Measurements from ENCODE around the gene IMMP2L.

IMMP2L gene

DNA sequence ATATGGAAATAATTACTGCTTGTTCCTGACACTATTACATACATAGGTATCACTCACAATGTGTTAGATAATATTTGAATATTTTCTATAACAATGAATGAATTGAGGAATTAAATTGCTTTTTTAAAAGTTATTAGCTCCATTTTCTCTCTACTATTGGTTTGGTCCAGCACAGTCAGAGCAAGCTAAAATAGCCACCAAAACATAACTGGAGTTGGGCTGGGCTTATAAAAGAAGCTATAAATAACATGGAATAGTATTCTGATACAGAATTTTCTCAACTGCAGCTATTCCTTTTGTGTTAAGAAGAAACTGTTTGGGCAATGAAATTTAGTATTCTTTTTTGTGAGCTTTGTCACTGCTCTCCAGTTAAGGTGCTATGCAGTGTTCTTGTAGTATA, 614.0 kb downstream of the IMMP2L start:
- no peaks in the 10 kb centered on the region for H3K4me1 ChIP-seq (ENCODE audit: insufficient read depth, low read length)
- H3K9ac ChIP-seq (ENCODE audit: low read depth, low read length) = no peak overlapping the region
- H3K9me3 ChIP-seq (ENCODE audit: insufficient read depth, low read length, severe bottlenecking) = no peaks in the 10 kb centered on the region
- no peak overlapping the region for H3K4me3 ChIP-seq (ENCODE audit: low read depth in 1 of 2, low read length in 2 of 2)
- DNase-seq = no peak
- no peaks in the 10 kb centered on the region for H3K79me2 ChIP-seq (ENCODE audit: insufficient read depth, low read length)
- ATAC-seq (ENCODE audit: insufficient read depth, low read depth) = no peak
- H3K27me3 ChIP-seq (ENCODE audit: insufficient read depth, low read length, poor library complexity) = no peaks in the 10 kb centered on the region
- H3K27ac ChIP-seq (ENCODE audit: low read length) = no peak overlapping the region
- no peak overlapping the region for H2AFZ ChIP-seq (ENCODE audit: low read depth, low read length)
- TF ChIP-seq, protein P1, sequence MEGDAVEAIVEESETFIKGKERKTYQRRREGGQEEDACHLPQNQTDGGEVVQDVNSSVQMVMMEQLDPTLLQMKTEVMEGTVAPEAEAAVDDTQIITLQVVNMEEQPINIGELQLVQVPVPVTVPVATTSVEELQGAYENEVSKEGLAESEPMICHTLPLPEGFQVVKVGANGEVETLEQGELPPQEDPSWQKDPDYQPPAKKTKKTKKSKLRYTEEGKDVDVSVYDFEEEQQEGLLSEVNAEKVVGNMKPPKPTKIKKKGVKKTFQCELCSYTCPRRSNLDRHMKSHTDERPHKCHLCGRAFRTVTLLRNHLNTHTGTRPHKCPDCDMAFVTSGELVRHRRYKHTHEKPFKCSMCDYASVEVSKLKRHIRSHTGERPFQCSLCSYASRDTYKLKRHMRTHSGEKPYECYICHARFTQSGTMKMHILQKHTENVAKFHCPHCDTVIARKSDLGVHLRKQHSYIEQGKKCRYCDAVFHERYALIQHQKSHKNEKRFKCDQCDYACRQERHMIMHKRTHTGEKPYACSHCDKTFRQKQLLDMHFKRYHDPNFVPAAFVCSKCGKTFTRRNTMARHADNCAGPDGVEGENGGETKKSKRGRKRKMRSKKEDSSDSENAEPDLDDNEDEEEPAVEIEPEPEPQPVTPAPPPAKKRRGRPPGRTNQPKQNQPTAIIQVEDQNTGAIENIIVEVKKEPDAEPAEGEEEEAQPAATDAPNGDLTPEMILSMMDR (IDR thresholded peaks at IDR 0.05; ENCODE audit: borderline replicate concordance, extremely low read depth, low read length, poor library complexity, severe bottlenecking) = no peak
- no peak for TF ChIP-seq EZH2 (IDR thresholded peaks at IDR 0.05; ENCODE audit: borderline replicate concordance, low read depth, low read length, severe bottlenecking)
- H3K36me3 ChIP-seq (ENCODE audit: insufficient read depth, low read length) = no peaks in the 10 kb centered on the region
- H4K20me1 ChIP-seq (ENCODE audit: insufficient read depth, low read length) = no peaks in the 10 kb centered on the region
- no peak overlapping the region for H3K4me2 ChIP-seq (ENCODE audit: insufficient read depth, low read length)

DNA sequence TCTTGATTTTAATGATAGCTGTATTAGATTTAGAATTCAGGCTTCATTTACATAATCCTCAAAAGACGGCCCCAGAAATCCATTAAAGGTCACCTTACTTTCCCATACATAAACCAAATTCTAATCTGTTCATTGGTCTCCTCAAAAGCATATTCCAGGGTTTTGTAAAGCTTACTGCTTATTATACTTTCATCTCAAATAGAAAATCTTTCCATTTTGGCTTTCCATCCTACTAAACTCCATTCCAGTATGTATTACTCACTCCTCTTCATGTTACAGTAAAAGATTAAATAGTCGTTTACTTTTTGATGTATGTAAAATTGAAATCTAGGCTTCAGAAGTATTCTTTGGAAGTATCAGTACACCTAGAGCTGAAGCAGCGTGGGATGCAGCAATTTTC, 614.9 kb downstream of the IMMP2L start:
- Histone ChIP-seq H3K4me1 (ENCODE audit: insufficient read depth, low read length) (no peaks in the 10 kb centered on the region), H4K20me1 (ENCODE audit: insufficient read depth, low read length) (no peaks in the 10 kb centered on the region), H3K79me2 (ENCODE audit: insufficient read depth, low read length) (no peaks in the 10 kb centered on the region), H3K4me3 (ENCODE audit: low read depth in 1 of 2, low read length in 2 of 2) (no peak overlapping the region), H3K9me3 (ENCODE audit: insufficient read depth, low read length, severe bottlenecking) (no peaks in the 10 kb centered on the region), H2AFZ (ENCODE audit: low read depth, low read length) (no peak overlapping the region), H3K9ac (ENCODE audit: low read depth, low read length) (no peak overlapping the region), H3K4me2 (ENCODE audit: insufficient read depth, low read length) (no peak overlapping the region), H3K36me3 (ENCODE audit: insufficient read depth, low read length) (no peaks in the 10 kb centered on the region), H3K27ac (ENCODE audit: low read length) (no peak overlapping the region), H3K27me3 (ENCODE audit: insufficient read depth, low read length, poor library complexity) (no peaks in the 10 kb centered on the region)
- TF ChIP-seq, protein P1 (IDR thresholded peaks at IDR 0.05; ENCODE audit: borderline replicate concordance, extremely low read depth, low read length, poor library complexity, severe bottlenecking) = no peak
- TF ChIP-seq EZH2 (IDR thresholded peaks at IDR 0.05; ENCODE audit: borderline replicate concordance, low read depth, low read length, severe bottlenecking) = no peak
- DNase-seq (no peak), ATAC-seq (ENCODE audit: insufficient read depth, low read depth) (no peak)

DNA sequence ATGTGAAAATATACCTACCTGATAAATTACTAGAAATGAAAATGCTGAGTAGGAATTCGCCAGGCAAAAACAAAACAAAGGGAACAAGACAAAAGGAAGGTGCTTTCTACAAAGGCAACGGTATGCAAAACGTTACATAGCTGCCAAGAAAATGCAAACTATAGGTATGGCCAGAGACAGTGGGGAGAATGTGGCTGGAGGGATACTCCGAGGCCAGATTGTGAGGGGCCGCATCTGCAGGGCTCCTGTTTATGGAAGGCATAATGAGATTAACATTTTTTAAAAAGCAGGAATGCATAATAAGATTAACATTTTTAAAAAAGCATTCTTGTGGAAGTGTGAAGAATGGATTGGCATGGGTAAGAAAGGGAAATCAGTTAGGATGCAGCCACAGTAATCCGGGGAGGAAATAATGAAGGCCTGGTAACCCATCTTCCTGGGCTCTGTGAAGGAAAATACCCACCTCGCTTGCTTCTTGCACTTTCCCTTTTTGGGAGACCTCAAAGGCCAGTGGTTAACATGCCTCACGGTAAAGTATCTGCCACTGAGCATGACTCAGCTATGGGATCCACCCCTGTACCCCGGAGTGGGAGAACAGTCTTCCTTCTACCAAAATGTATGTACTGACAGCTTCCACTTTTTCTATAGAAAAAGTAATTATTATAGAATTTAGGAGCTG, 617.2 kb downstream of the IMMP2L start:
- Histone ChIP-seq H3K27ac (ENCODE audit: low read length) (no peak overlapping the region), H3K9me3 (ENCODE audit: insufficient read depth, low read length, severe bottlenecking) (no peaks in the 10 kb centered on the region), H3K4me2 (ENCODE audit: insufficient read depth, low read length) (no peak overlapping the region), H3K9ac (ENCODE audit: low read depth, low read length) (no peak overlapping the region), H3K27me3 (ENCODE audit: insufficient read depth, low read length, poor library complexity) (no peaks in the 10 kb centered on the region), H3K79me2 (ENCODE audit: insufficient read depth, low read length) (no peaks in the 10 kb centered on the region), H3K36me3 (ENCODE audit: insufficient read depth, low read length) (no peaks in the 10 kb centered on the region), H4K20me1 (ENCODE audit: insufficient read depth, low read length) (no peaks in the 10 kb centered on the region), H3K4me1 (ENCODE audit: insufficient read depth, low read length) (no peaks in the 10 kb centered on the region), H2AFZ (ENCODE audit: low read depth, low read length) (no peak overlapping the region), H3K4me3 (ENCODE audit: low read depth in 1 of 2, low read length in 2 of 2) (no peak overlapping the region)
- no peak for ATAC-seq (ENCODE audit: insufficient read depth, low read depth)
- TF ChIP-seq EZH2 (IDR thresholded peaks at IDR 0.05; ENCODE audit: borderline replicate concordance, low read depth, low read length, severe bottlenecking) = no peak
- TF ChIP-seq, protein P1 (IDR thresholded peaks at IDR 0.05; ENCODE audit: borderline replicate concordance, extremely low read depth, low read length, poor library complexity, severe bottlenecking) = no peak
- no peak for DNase-seq
